PC-9 (cell line): ENCODE results near the gene MMP25.
"Not testable (repeated sequence)": the region's sequence is repeated elsewhere in the genome, so short reads cannot be mapped to it uniquely, and the experiment has no call there.

Experiments
- EZH2 ChIP-seq: fragments of 200-600 bp; sonication (generic); IDR thresholded peaks from 2 replicates; pipeline ENCODE4 v1.8.0; 2017; ENCODE audit warnings: antibody characterized with exemption, low read depth
- TF ChIP-seq, protein P1 (sequence below): fragments of 200-600 bp; sonication (generic); conservative IDR thresholded peaks from 2 replicates; pipeline ENCODE4 v1.6.1; 2017; ENCODE audit warnings: mixed run types, antibody characterized with exemption, mild to moderate bottlenecking, moderate library complexity

DNA sequence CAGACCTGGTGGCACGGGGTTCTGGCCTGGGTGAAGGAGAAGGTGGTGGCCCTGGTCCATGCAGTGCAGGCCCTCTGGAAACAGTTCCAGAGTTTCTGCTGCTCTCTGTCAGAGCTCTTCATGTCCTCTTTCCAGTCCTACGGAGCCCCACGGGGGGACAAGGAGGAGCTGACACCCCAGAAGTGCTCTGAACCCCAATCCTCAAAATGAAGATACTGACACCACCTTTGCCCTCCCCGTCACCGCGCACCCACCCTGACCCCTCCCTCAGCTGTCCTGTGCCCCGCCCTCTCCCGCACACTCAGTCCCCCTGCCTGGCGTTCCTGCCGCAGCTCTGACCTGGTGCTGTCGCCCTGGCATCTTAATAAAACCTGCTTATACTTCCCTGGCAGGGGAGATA lies 22.8 kb downstream of the MMP25 start:
- TF ChIP-seq, protein P1, sequence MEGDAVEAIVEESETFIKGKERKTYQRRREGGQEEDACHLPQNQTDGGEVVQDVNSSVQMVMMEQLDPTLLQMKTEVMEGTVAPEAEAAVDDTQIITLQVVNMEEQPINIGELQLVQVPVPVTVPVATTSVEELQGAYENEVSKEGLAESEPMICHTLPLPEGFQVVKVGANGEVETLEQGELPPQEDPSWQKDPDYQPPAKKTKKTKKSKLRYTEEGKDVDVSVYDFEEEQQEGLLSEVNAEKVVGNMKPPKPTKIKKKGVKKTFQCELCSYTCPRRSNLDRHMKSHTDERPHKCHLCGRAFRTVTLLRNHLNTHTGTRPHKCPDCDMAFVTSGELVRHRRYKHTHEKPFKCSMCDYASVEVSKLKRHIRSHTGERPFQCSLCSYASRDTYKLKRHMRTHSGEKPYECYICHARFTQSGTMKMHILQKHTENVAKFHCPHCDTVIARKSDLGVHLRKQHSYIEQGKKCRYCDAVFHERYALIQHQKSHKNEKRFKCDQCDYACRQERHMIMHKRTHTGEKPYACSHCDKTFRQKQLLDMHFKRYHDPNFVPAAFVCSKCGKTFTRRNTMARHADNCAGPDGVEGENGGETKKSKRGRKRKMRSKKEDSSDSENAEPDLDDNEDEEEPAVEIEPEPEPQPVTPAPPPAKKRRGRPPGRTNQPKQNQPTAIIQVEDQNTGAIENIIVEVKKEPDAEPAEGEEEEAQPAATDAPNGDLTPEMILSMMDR: not testable (repeated sequence)
- not testable (repeated sequence) for TF ChIP-seq EZH2
